NB4 (cell line): ENCODE measurements around the gene TRMT61A.

ENCODE experiments used
- DNase-seq: peaks from one replicate; pipeline ENCODE4 v3.0.0; 2010; ENCODE audit warnings: low read depth
- H3K4me3 ChIP-seq: one replicate; pipeline ENCODE4 v1.5.1; 2011; ENCODE audit warnings: mild to moderate bottlenecking, low read depth, low read length, moderate library complexity
- CTCF ChIP-seq: IDR thresholded peaks from one replicate; pipeline ENCODE4 v1.5.1; 2012; ENCODE audit warnings: low read depth, low read length
- MAX ChIP-seq: IDR thresholded peaks from 2 replicates; pipeline ENCODE4 v1.6.1; 2011; ENCODE audit warnings: low read depth, low read length
- MYC ChIP-seq: IDR thresholded peaks from 2 replicates; pipeline ENCODE4 v1.6.1; 2011; ENCODE audit warnings: low read depth, low read length
- POLR2A ChIP-seq: IDR thresholded peaks from 2 replicates; pipeline ENCODE4 v1.6.1; 2011; ENCODE audit warnings: mild to moderate bottlenecking; ENCODE audit not compliant: insufficient read length; ENCODE audit errors: extremely low read depth

TRMT61A gene

GRCh38 chr14:103528146-103528586 is 830 bp upstream of the TRMT61A start:
- no peak for TF ChIP-seq MAX
- no peak for TF ChIP-seq MYC
- no peak for TF ChIP-seq POLR2A
- TF ChIP-seq CTCF, result no peak
- no peak for DNase-seq
- peak overlapping the region; percentile 50 for H3K4me3 ChIP-seq

GRCh38 chr14:103529383-103530365 is 678 bp downstream of the TRMT61A start:
- H3K4me3 ChIP-seq, result peak overlapping the region; percentile 90
- TF ChIP-seq POLR2A (no peak), MAX (no peak), MYC (no peak), CTCF (no peak)
- DNase-seq, result no peak

GRCh38 chr14:103530390-103530789 is 1.4 kb downstream of the TRMT61A start:
- peak overlapping the region; percentile 90 for H3K4me3 ChIP-seq
- TF ChIP-seq POLR2A (no peak), MAX (no peak), MYC (no peak), CTCF (no peak)
- peak; percentile 53 for DNase-seq

GRCh38 chr14:103530831-103531230 is 1.8 kb downstream of the TRMT61A start:
- TF ChIP-seq CTCF (no peak), MAX (no peak), POLR2A (no peak), MYC (no peak)
- DNase-seq, result no peak
- H3K4me3 ChIP-seq, result no peak overlapping the region

- no peak for TF ChIP-seq CTCF
- TF ChIP-seq POLR2A, result no peak
- no peak for TF ChIP-seq MAX
- no peak for TF ChIP-seq MYC
- DNase-seq, result no peak
- H3K4me3 ChIP-seq, result no peak overlapping the region
Measured at GRCh38 chr14:103531421-103532215, 2.6 kb downstream of the TRMT61A start.
